NB4 (cell line): Measurements from ENCODE around the gene SLC51B.

Experiments used
- CTCF ChIP-seq: IDR thresholded peaks from one replicate; pipeline ENCODE4 v1.5.1; 2012; ENCODE audit warnings: low read depth, low read length
- MAX ChIP-seq: IDR thresholded peaks from 2 replicates; pipeline ENCODE4 v1.6.1; 2011; ENCODE audit warnings: low read depth, low read length
- MYC ChIP-seq: IDR thresholded peaks from 2 replicates; pipeline ENCODE4 v1.6.1; 2011; ENCODE audit warnings: low read depth, low read length
- POLR2A ChIP-seq: IDR thresholded peaks from 2 replicates; pipeline ENCODE4 v1.6.1; 2011; ENCODE audit warnings: mild to moderate bottlenecking; ENCODE audit not compliant: insufficient read length; ENCODE audit errors: extremely low read depth

- no peak for TF ChIP-seq POLR2A
- no peak for TF ChIP-seq CTCF
- no peak for TF ChIP-seq MAX
- TF ChIP-seq MYC = no peak
Observed at GRCh38 chr15:65091946-65092770, 47.0 kb downstream of the SLC51B start.
